ENCODE data around the gene CEP170B. TPM values are rescaled to one million over a fixed set of nuclear protein-coding genes. Genes with fewer than 3 reads are reported as not detected.

CEP170B gene
- total RNA-seq, 1 donor from 2014 or later = 80.4 TPM

DNA sequence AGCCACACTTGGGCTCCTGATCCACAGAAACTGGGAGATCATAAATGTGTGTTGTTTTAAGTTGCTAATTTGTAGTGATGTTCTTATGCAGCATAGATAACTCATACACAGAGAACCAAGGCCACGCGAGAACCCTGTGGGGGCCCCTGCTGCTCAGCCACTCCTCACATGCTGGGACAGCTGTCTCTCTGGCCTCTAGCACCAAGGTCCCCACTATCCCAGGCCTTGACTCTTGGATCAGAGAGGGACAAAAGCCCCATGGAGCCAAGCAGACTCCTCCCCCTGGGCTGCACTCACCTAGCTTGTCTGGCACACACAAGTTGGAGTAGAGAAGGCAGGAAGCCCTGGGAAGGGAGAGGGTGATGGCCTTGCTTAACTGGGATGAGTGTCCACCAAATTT, 70.9 kb downstream of the CEP170B start:
- Mint-ChIP-seq H3K4me3 (ENCODE audit: unreplicated experiment) (no peak overlapping the region), H3K36me3 (ENCODE audit: unreplicated experiment) (peaks cover 19% of the 10 kb centered on the region), H3K9me3 (ENCODE audit: unreplicated experiment) (peaks cover 20% of the 10 kb centered on the region), H3K27ac (ENCODE audit: unreplicated experiment) (no peak overlapping the region), H3K27me3 (ENCODE audit: unreplicated experiment) (peaks cover 14% of the 10 kb centered on the region), H3K4me1 (ENCODE audit: low read depth, unreplicated experiment) (peaks cover 2% of the 10 kb centered on the region)
- TF ChIP-seq, protein P1, sequence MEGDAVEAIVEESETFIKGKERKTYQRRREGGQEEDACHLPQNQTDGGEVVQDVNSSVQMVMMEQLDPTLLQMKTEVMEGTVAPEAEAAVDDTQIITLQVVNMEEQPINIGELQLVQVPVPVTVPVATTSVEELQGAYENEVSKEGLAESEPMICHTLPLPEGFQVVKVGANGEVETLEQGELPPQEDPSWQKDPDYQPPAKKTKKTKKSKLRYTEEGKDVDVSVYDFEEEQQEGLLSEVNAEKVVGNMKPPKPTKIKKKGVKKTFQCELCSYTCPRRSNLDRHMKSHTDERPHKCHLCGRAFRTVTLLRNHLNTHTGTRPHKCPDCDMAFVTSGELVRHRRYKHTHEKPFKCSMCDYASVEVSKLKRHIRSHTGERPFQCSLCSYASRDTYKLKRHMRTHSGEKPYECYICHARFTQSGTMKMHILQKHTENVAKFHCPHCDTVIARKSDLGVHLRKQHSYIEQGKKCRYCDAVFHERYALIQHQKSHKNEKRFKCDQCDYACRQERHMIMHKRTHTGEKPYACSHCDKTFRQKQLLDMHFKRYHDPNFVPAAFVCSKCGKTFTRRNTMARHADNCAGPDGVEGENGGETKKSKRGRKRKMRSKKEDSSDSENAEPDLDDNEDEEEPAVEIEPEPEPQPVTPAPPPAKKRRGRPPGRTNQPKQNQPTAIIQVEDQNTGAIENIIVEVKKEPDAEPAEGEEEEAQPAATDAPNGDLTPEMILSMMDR (IDR thresholded peaks at IDR 0.05; ENCODE audit: partially characterized antibody, unreplicated experiment) = no peak
- DNase-seq = peak; percentile 7

DNA sequence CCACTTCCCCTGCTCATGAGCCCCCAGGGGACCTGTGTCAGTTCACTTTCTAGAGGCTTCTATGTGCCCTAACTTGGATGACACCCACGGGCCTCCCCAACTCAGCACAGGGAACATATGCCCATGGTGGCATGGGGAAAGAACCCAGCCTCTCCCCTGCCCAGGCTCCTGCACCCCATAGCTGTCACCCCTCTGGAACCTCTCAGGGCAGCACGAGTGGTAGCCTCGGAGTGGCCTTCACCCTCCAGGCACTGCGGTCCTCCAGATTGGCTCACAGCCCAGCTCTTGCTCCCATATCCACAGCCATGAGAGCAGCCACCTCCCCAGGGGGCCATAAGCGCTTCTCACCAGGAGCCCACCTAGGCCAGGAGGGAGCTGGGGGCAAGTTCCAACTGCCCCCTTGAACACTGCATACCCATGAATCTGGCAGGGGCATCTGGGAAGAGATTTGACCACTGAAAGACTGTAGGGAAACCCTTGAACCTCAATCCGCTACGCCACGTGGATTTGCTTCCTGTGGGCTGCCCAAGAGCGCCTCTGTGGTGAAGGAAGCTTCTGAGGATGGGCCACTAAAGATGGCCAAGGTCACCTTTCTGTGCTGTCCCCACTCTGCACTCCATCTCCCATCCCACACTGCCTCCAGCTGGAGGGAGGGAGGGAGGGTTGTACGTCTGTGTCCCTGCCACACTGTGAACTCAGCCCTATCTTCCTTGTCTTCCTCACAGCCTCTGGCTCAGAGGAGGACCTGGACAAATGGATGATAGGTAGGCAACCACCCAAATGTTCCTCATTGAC, 71.5 kb downstream of the CEP170B start:
- DNase-seq = peak; percentile 12
- no peak overlapping the region for H3K27ac Mint-ChIP-seq (ENCODE audit: unreplicated experiment)
- TF ChIP-seq, protein P1 (IDR thresholded peaks at IDR 0.05; ENCODE audit: partially characterized antibody, unreplicated experiment) = no peak

DNA sequence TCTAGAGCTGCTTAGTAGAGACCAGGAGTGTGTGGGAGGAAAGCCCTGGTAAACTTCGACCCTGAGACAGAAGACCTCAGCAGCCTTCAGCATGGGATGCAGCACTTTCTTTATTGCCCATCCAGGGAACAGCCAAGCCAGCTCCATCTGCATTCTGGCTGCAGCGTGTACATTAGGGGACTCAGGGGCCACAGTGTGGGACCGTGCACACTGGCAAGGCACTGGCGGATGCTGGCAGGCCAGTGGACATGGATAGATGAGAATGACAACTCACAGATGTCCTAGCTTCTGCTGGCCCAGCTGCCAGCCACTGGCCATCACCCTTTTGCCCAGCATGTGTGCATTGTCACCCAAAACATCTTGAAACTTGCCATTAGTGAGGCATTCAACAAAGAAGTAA, 72.1 kb downstream of the CEP170B start:
- H3K36me3 Mint-ChIP-seq (ENCODE audit: unreplicated experiment) = peaks cover 23% of the 10 kb centered on the region
- H3K4me3 Mint-ChIP-seq (ENCODE audit: unreplicated experiment) = no peak overlapping the region
- TF ChIP-seq, protein P1 (IDR thresholded peaks at IDR 0.05; ENCODE audit: partially characterized antibody, unreplicated experiment) = no peak
- no peak overlapping the region for H3K27ac Mint-ChIP-seq (ENCODE audit: unreplicated experiment)
- DNase-seq = peak; percentile 5
- H3K4me1 Mint-ChIP-seq (ENCODE audit: low read depth, unreplicated experiment) = peaks cover 2% of the 10 kb centered on the region
- H3K9me3 Mint-ChIP-seq (ENCODE audit: unreplicated experiment) = peaks cover 19% of the 10 kb centered on the region
- H3K27me3 Mint-ChIP-seq (ENCODE audit: unreplicated experiment) = peaks cover 13% of the 10 kb centered on the region

More for the DNA sequence above, 71.5 kb downstream of the CEP170B start:
- H3K4me1 Mint-ChIP-seq (ENCODE audit: low read depth, unreplicated experiment) = peaks cover 2% of the 10 kb centered on the region
- H3K9me3 Mint-ChIP-seq (ENCODE audit: unreplicated experiment) = peaks cover 20% of the 10 kb centered on the region
- H3K36me3 Mint-ChIP-seq (ENCODE audit: unreplicated experiment) = peaks cover 23% of the 10 kb centered on the region
- H3K27me3 Mint-ChIP-seq (ENCODE audit: unreplicated experiment) = peaks cover 14% of the 10 kb centered on the region
- no peak overlapping the region for H3K4me3 Mint-ChIP-seq (ENCODE audit: unreplicated experiment)

DNA sequence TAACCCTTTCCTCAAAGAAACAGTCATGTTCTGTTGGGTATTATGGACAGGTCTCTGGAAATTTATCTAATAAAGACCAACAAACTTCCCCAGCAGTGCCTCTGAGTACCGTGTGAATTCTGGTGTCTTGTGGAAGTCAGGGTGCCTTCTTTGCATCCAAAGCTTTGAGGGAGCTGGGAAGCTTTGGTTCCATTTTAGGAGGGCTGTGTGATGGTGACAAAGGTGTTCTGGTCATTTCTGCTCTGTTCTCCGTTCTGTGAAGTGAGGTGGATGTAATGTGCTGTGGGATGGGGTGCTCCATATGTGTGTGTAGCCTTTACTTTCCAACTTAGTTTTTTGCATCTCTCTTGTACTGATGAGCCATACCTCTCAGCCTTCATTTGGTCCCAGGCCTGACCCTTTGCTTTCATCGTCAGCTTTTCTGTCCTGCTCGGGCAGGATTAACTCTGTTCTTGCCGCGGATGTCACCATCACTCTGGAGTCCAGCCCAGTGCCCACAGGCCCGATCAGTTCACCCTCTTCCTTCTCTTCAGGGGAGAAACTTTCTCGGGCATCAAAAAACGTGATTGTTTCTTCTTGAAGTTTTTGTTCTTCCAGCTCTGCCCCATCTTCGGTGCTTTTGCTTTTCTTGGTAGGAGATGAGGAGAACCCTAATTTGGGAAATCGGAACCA, 72.8 kb downstream of the CEP170B start:
- Mint-ChIP-seq H3K27me3 (ENCODE audit: unreplicated experiment) (peaks cover 11% of the 10 kb centered on the region), H3K27ac (ENCODE audit: unreplicated experiment) (no peak overlapping the region), H3K9me3 (ENCODE audit: unreplicated experiment) (peaks cover 19% of the 10 kb centered on the region), H3K4me1 (ENCODE audit: low read depth, unreplicated experiment) (peaks cover 2% of the 10 kb centered on the region), H3K4me3 (ENCODE audit: unreplicated experiment) (no peak overlapping the region), H3K36me3 (ENCODE audit: unreplicated experiment) (peaks cover 23% of the 10 kb centered on the region)
- DNase-seq = no peak
- TF ChIP-seq, protein P1 (IDR thresholded peaks at IDR 0.05; ENCODE audit: partially characterized antibody, unreplicated experiment) = no peak

DNA sequence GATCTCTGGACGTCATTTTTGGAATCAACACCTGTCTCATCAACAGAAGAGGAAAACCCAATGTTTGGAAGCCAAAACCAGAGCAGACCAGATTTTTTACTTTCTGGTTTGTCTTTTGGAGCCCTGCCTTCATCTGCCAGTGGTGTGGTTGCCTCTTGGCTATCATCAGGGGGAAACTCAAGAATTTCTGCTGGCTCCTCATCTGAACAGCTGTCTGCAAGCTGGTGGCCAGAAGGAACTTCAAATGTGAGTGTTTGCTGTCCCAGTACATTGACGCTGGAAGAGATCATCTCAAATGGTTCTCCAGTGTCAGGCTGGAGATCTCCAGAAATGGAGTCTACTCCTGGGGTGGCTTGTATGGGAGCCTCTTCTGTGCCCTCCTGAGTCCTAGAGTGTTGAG, 73.4 kb downstream of the CEP170B start:
- H3K36me3 Mint-ChIP-seq (ENCODE audit: unreplicated experiment) = peaks cover 23% of the 10 kb centered on the region
- H3K9me3 Mint-ChIP-seq (ENCODE audit: unreplicated experiment) = peaks cover 19% of the 10 kb centered on the region
- H3K27me3 Mint-ChIP-seq (ENCODE audit: unreplicated experiment) = peaks cover 11% of the 10 kb centered on the region

More for the DNA sequence above, 73.4 kb downstream of the CEP170B start:
- Mint-ChIP-seq H3K4me1 (ENCODE audit: low read depth, unreplicated experiment) (peaks cover 2% of the 10 kb centered on the region), H3K4me3 (ENCODE audit: unreplicated experiment) (no peak overlapping the region), H3K27ac (ENCODE audit: unreplicated experiment) (no peak overlapping the region)
- TF ChIP-seq, protein P1 (IDR thresholded peaks at IDR 0.05; ENCODE audit: partially characterized antibody, unreplicated experiment) = no peak
- DNase-seq = no peak

Measured in glutamatergic neuron (in vitro differentiated cells).